Suprapubic skin (tissue), 4 donors: ENCODE data around the gene PSTK. TPM values are rescaled to one million over a fixed set of nuclear protein-coding genes. Genes with fewer than 3 reads are reported as not detected.

Experiments
- DNase-seq, 2 donors: peaks; one replicate each; pipeline ENCODE4 v3.0.0-alpha.2; 2019; ENCODE audit warnings: low spot score in 2 of 2
- H3K27ac ChIP-seq: fragments of 200-600 bp; sonication (generic); one replicate; pipeline ENCODE4 v1.5.1; 2019
- H3K27me3 ChIP-seq: fragments of 200-600 bp; sonication (generic); one replicate; pipeline ENCODE4 v1.5.1; 2019
- H3K36me3 ChIP-seq: fragments of 200-600 bp; sonication (generic); one replicate; pipeline ENCODE4 v1.5.1; 2019
- H3K4me1 ChIP-seq: fragments of 200-600 bp; sonication (generic); one replicate; pipeline ENCODE4 v1.5.1; 2019
- H3K4me3 ChIP-seq: fragments of 200-600 bp; sonication (generic); one replicate; pipeline ENCODE4 v1.5.1; 2019; ENCODE audit warnings: mild to moderate bottlenecking
- H3K9me3 ChIP-seq: fragments of 200-600 bp; sonication (generic); one replicate; pipeline ENCODE4 v1.5.1; 2019
- CTCF ChIP-seq, 2 donors: fragments of 200-600 bp in 1 of 2; fragments of 450-650 bp in 1 of 2; sonication (generic) in 1 of 2; IDR thresholded peaks; one replicate each; pipeline ENCODE4 v1.5.1; 2016 to 2019; ENCODE audit warnings: antibody characterized with exemption in 2 of 2, mild to moderate bottlenecking in 1 of 2, moderate library complexity in 1 of 2
- EP300 ChIP-seq: sonication (generic); formaldehyde crosslinking; IDR thresholded peaks from one replicate; pipeline ENCODE4 v1.6.1; 2017; ENCODE audit warnings: antibody characterized with exemption
- POLR2A ChIP-seq, 2 donors: fragments of 450-650 bp; IDR thresholded peaks; one replicate each; pipeline ENCODE4 v1.6.1; 2017; ENCODE audit warnings: antibody characterized with exemption in 2 of 2, mild to moderate bottlenecking in 2 of 2, moderate library complexity in 2 of 2
- POLR2AphosphoS5 ChIP-seq, 3 donors: sonication (generic); formaldehyde crosslinking; IDR thresholded peaks; one replicate each; pipeline ENCODE4 v1.6.1; 2017; ENCODE audit warnings: antibody characterized with exemption in 3 of 3
- WGBS: methylation state at CpG from one replicate; pipeline ENCODE4 v1.1.5; 2018; 5-methylcytosine and 5-hydroxymethylcytosine counted together
- total RNA-seq, 4 donors: library from RNA; depleted of rRNA; stranded (reverse); fragments of >200 nt; gene quantifications; one replicate each; pipeline ENCODE4 v1.1.0, GENCODE V29; 2016

The PSTK gene
- total RNA-seq, 4 donors from 2014 or later = 3.4 to 7.9 (median 5.7) TPM

GRCh38 chr10:123021517-123021916 lies 41.3 kb downstream of the PSTK start:
- 47% methylated on average over 3 of the region's 3 CpGs for WGBS
- H3K36me3 ChIP-seq = no peaks in the 10 kb centered on the region
- DNase-seq = no peak
- no peaks in the 10 kb centered on the region for H3K9me3 ChIP-seq
- TF ChIP-seq POLR2A (IDR thresholded peaks at IDR 0.05) (no peak), POLR2AphosphoS5 (IDR thresholded peaks at IDR 0.05) (no peak), CTCF (IDR thresholded peaks at IDR 0.05) (no peak)
- H3K27ac ChIP-seq = no peak overlapping the region
- peaks cover 14% of the 10 kb centered on the region for H3K4me1 ChIP-seq
- no peak overlapping the region for H3K4me3 ChIP-seq
- no peaks in the 10 kb centered on the region for H3K27me3 ChIP-seq

GRCh38 chr10:123024540-123024939 lies 44.3 kb downstream of the PSTK start:
- Histone ChIP-seq H3K9me3 (no peaks in the 10 kb centered on the region), H3K27ac (no peak overlapping the region), H3K27me3 (no peaks in the 10 kb centered on the region), H3K4me3 (no peak overlapping the region), H3K36me3 (no peaks in the 10 kb centered on the region), H3K4me1 (peaks cover 3% of the 10 kb centered on the region)
- TF ChIP-seq POLR2AphosphoS5 (IDR thresholded peaks at IDR 0.05) (no peak), CTCF (IDR thresholded peaks at IDR 0.05) (no peak), POLR2A (IDR thresholded peaks at IDR 0.05) (no peak), EP300 (no peak)
- DNase-seq = no peak
- 75% methylated on average over 2 of the region's 2 CpGs for WGBS

GRCh38 chr10:123026302-123026701 lies 46.1 kb downstream of the PSTK start:
- Histone ChIP-seq H3K4me1 (no peaks in the 10 kb centered on the region), H3K9me3 (no peaks in the 10 kb centered on the region), H3K27ac (no peak overlapping the region), H3K4me3 (no peak overlapping the region), H3K27me3 (no peaks in the 10 kb centered on the region), H3K36me3 (no peaks in the 10 kb centered on the region)
- DNase-seq = no peak
- WGBS = 56% methylated on average over 1 of the region's 1 CpG
- TF ChIP-seq EP300 = no peak
- TF ChIP-seq POLR2AphosphoS5 (IDR thresholded peaks at IDR 0.05) = no peak
- no peak for TF ChIP-seq POLR2A (IDR thresholded peaks at IDR 0.05)
- no peak for TF ChIP-seq CTCF (IDR thresholded peaks at IDR 0.05)

GRCh38 chr10:123027861-123028260 lies 47.7 kb downstream of the PSTK start:
- no peaks in the 10 kb centered on the region for H3K4me1 ChIP-seq
- no peak overlapping the region for H3K4me3 ChIP-seq
- no peak for TF ChIP-seq EP300
- no peak for TF ChIP-seq CTCF (IDR thresholded peaks at IDR 0.05)
- TF ChIP-seq POLR2AphosphoS5 (IDR thresholded peaks at IDR 0.05) = no peak
- TF ChIP-seq POLR2A (IDR thresholded peaks at IDR 0.05) = no peak
- no peaks in the 10 kb centered on the region for H3K27me3 ChIP-seq
- no peak for DNase-seq
- H3K27ac ChIP-seq = no peak overlapping the region
- H3K9me3 ChIP-seq = no peaks in the 10 kb centered on the region
- no peaks in the 10 kb centered on the region for H3K36me3 ChIP-seq

- Histone ChIP-seq H3K27me3 (no peaks in the 10 kb centered on the region), H3K27ac (no peak overlapping the region), H3K4me3 (no peak overlapping the region), H3K4me1 (no peaks in the 10 kb centered on the region), H3K36me3 (peaks cover 7% of the 10 kb centered on the region), H3K9me3 (no peaks in the 10 kb centered on the region)
- TF ChIP-seq POLR2A (IDR thresholded peaks at IDR 0.05) (no peak), POLR2AphosphoS5 (IDR thresholded peaks at IDR 0.05) (no peak), CTCF (IDR thresholded peaks at IDR 0.05) (no peak), EP300 (no peak)
- no peak for DNase-seq
- WGBS = 86% methylated on average over 1 of the region's 1 CpG
Observed at GRCh38 chr10:123031124-123031523, 50.9 kb downstream of the PSTK start.
